RCC 7860 (cell line): Measurements from ENCODE around the gene C3orf20.

Experiments used
- DNase-seq: peaks from one replicate; pipeline ENCODE4 v3.0.0-alpha.2; 2015; ENCODE audit warnings: low spot score
- FAIRE-seq: peaks from 2 replicates; lab custom pipeline; 2012; peaks lifted over from hg19 to GRCh38; lab: Jason Lieb, UNC

Gene C3orf20

GRCh38 chr3:14674841-14675240 lies at the start of gene C3orf20:
Gene C3orf20 (plus strand): TSS chr3:14675141. CDS start chr3:14682714, 7,573 bp downstream.
- no peak for FAIRE-seq

GRCh38 chr3:14625443-14625842 lies 49.5 kb upstream of the C3orf20 start:
- no peak for FAIRE-seq
- no peak for DNase-seq

More at GRCh38 chr3:14674841-14675240, at the start of gene C3orf20:
- no peak for DNase-seq

DNA sequence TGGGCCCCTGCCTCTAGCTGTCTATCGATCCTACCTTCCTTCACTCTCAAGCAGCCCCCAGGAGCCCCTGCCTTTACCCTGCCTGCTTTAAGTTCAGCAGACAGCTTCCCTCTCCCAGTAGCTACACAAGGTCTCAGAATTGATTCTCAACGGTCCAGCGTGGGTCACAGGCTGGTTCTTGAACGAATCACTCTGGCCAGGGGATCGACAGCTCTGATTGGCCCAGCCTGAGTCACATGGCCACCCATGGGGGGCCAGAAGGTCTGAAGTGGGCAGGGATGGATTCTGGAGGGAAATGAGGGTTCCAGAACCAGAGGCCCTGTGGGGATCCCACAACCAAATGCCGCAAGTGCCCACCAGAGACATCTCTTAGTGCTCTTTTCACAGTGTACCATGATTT lies 47.1 kb upstream of the C3orf20 start:
- DNase-seq (no peak), FAIRE-seq (no peak)

DNA sequence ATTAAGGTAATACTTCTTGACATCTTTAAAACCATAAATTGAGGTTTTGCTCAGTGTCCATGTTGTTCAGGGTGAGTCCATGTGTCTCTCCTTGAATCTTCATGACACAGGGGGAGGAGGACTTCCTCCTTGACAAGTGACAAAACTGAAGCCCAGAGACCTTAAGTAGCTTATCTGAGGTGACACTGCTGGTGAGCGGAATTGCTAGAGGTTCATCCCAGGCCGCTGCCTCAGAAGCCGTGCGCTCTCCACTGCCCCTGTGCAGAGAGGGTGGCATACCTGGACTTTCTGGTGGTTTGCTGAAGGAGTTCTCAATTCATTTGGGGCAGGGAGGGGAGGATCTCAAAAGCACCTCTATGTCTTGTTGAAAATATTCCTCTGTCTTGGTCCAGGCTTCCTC lies 46.5 kb upstream of the C3orf20 start:
- DNase-seq, result no peak
- FAIRE-seq, result no peak

- DNase-seq, result no peak
- no peak for FAIRE-seq
These were observed 44.4 kb upstream of the C3orf20 start for GRCh38 chr3:14630404-14631100.

- no peak for FAIRE-seq
- no peak for DNase-seq
These were observed 43.8 kb upstream of the C3orf20 start for GRCh38 chr3:14631101-14631497.

DNA sequence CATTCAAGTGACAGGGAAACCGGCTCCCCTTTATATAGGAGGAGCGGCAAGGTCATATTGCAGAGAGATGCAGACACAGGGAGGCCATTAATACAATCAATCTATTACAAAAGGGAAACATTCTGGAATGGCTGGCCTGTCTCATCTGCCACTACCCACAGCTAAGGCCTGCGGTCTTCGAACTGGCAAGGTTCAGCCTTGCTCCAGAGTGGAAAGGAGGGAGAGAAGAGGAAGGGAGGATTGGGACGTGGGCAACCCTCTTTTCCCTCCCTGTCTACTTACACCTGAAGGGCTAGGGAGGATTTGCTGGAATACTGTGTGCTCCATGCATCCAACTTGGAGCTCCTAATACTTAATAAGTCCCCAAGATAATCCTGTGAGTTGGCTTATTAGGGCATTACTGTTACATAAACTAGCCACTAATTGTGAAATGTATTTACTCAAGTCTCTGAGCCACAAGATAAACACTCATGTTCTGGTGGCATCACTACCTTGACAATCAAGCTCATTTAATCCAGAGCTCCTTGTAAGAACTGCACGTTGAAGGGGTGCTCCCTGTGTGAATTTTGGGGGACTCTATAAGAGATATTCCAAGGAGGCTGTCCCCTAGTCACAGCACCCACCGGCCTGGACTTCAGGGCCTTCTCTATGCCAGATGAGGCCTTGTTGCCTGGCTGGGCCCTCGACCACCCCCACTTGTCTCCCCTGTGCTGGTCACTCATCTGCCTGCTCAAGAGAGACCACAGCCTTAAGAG lies 43.1 kb upstream of the C3orf20 start:
- FAIRE-seq, result no peak

DNA sequence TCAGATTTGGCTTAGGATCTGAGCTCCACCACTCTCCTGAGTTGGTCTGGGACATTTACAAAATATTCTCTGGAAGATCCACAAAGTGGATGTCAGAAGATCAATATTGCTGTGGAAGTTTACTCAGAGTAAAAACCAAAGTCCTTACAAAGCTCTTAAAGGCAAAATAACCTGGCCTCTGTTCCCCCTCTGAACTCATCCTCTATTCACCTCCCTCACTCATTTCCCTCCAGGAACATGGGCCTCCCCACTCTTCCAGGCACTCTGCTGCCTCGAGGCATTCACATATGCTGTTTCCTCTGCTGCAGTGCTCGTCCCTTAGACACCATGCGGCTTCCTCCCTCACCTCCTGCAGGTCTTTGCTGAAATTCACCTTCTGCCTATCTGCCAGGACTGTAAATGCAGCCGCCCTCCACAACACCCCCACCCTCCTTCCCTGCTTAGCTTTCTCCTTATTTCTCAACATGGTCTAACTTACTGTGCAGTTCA lies 42.5 kb upstream of the C3orf20 start:
- FAIRE-seq (no peak), DNase-seq (no peak)

More for the DNA sequence above, 43.1 kb upstream of the C3orf20 start:
- DNase-seq, result no peak

DNA sequence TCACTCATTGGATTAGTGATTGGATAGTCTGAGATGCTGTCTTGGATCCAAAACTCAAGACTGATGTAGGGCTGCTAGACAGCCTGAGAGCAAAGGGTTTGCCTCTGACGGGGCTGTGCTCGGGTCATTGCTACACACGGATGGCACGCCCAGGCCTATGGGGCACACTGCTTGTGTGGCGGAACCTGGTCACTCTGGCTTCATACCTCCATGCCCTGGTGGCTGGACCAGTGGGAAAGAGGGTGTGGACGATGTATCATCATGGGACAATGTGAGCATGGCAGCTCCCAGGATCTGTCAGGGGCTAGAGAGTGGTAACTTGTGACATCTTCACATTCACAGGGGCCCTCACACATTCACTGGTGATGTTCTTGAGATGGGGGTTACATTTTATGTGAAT lies 41.5 kb upstream of the C3orf20 start:
- FAIRE-seq (no peak), DNase-seq (no peak)

DNA sequence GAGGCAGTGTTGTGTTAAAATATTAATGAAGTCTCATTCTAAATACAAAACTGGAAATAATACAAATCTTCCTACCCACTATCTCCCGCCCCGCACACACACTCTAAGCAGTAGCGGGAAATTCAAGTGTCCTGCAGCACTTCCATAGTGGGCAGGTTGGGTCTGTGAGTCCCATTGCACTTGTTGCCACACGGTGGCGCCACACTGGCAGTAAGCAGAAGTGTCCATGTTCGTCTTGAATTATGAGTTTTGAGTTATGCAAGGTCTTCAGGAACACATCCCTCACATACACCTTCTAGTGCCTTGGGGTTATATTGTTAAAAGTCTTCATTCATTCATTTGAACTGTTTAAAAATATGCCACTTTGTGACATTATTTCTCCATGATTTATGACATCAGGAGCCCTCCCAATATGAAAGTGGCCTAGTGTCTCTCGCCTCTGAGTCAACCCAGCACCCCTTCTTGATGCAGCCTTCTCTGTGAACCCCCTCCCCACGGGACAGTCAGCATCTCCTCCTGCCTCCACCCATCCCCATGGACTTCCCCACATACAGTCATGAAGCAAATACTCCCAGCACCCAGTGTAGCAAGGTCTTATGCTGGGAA lies 41.0 kb upstream of the C3orf20 start:
- DNase-seq, result no peak
- no peak for FAIRE-seq

- DNase-seq, result no peak
- no peak for FAIRE-seq
These were observed 40.1 kb upstream of the C3orf20 start for GRCh38 chr3:14634763-14635400.

- DNase-seq (no peak), FAIRE-seq (no peak)
These were observed 38.3 kb upstream of the C3orf20 start for GRCh38 chr3:14636496-14637087.

- FAIRE-seq (no peak), DNase-seq (no peak)
These were observed 34.8 kb upstream of the C3orf20 start for GRCh38 chr3:14640157-14640562.

GRCh38 chr3:14640734-14641133 lies 34.2 kb upstream of the C3orf20 start:
- no peak for DNase-seq
- FAIRE-seq, result no peak

GRCh38 chr3:14641346-14641745 lies 33.6 kb upstream of the C3orf20 start:
- FAIRE-seq, result no peak

GRCh38 chr3:14645453-14645852 lies 29.5 kb upstream of the C3orf20 start:
- no peak for FAIRE-seq

More at GRCh38 chr3:14641346-14641745, 33.6 kb upstream of the C3orf20 start:
- no peak for DNase-seq

GRCh38 chr3:14646131-14646573 lies 28.8 kb upstream of the C3orf20 start:
- no peak for FAIRE-seq
- DNase-seq, result no peak

More at GRCh38 chr3:14645453-14645852, 29.5 kb upstream of the C3orf20 start:
- no peak for DNase-seq

DNA sequence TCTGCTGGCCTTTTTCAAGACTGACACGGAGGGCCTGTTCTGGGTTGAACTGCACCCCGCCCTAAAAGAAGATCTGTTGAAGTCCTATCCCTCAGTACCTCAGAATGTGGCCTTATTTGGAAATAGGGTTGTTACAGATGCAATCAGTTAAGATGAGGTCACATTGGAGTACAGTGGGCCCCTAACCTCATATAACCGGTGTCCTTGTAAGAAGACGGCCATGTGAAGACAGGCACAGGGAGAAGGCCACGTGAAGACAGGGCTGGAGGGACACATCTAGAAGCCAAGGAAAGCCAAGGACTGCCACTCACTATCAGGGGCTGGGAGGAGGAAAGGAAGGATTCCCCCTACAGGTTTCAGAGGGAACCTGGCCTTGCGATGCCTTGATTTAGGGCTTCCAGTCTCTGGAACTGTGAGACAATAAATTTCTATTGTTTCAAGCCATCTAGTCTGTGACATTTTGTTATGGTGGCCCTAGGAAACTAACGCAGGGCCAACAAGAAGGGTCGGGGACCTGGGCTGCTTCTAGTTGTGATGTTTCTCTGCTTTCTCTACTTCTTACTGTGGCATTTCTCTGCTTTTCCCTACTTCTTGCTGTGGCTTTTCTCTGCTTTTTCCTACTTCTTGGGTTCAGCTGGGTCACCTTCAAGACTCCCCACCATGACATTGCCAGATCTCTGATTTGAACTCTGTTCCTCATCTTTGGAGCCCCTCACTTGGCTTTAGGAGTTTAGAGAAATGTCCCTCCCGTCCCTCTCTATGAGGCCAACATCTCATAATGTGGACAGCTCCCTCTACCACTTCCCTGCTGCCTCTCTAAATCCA lies 28.1 kb upstream of the C3orf20 start:
- DNase-seq, result no peak

DNA sequence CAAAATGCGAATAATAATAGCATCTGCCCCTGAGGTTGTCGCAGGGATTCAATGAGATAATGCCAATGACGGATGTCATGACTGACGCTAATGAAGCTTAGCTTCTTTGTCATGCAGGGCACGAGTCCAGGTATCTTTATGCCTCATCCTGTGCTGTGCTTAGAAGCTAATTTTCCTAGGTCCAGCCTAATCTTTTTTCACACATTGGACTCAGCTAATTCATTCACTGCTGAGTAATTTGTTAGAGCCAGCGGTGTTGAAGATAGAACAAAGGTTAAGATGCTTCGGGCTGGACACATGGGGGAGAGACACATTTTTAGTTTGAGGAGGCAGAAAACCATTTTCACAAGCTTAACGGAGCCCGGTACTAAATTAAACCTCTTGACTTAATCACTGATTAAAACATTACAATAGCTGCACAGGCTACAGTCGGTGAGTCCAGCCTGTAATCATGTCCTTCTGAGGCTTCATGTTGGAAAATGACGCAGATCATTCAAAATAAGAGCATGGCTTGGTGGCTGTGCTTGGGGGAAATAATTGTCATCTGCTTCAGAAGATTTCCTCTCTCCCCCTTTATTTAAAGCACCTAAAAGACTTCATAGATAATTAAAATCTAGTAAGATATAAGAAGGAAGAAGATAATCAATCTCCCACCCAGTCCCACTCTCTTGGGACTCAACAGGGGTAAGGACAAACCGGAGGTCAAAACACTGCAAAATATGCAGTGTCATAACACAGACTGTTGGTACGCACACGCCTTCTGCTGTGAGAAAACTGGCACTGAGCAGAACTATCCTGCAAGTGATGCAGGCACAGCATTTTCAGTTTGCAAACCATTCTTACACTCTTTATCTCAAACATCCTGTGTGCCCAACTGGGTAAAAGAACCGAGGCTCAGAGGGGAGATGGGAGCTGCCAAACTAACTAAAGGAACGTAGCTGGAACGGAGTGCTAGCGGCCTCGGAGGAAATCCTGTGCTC lies 26.7 kb upstream of the C3orf20 start:
- FAIRE-seq (no peak), DNase-seq (no peak)

More for the DNA sequence above, 28.1 kb upstream of the C3orf20 start:
- no peak for FAIRE-seq
